ENCODE results near the gene KRTAP23-1. TPM values are rescaled to one million over a fixed set of nuclear protein-coding genes. Genes with fewer than 3 reads are reported as not detected.

Gene KRTAP23-1
- total and polyA plus RNA-seq, 2 of the 4 experiments (the other 2 are of a cell fraction) = not detected

GRCh38 chr21:30354308-30355005 lies 6.1 kb upstream of the KRTAP23-1 start:
- no peak overlapping the region for H2BK120ac ChIP-seq (ENCODE audit: low read depth, low read length)
- POLR2A ChIA-PET (ENCODE audit: unreplicated experiment) = no interaction called here
- H3K9me3 ChIP-seq (ENCODE audit: control insufficient read depth, insufficient read depth, low read length) = peaks cover 10% of the 10 kb centered on the region
- H3K27me3 ChIP-seq (ENCODE audit: control insufficient read depth, insufficient read depth, low read length) = no peaks in the 10 kb centered on the region
- CTCF ChIA-PET = interaction anchor here (0.7 kb wide), 1 partner anchor 16 kb away, joined by 5 read pairs; no protein-coding TSS in a partner anchor
- H3K79me1 ChIP-seq (ENCODE audit: low read depth in 1 of 2, low read length in 2 of 2) = no peaks in the 10 kb centered on the region
- no peak overlapping the region for H3K56ac ChIP-seq (ENCODE audit: extremely low read depth, insufficient read depth, low read length)
- no peak overlapping the region for H3K23ac ChIP-seq (ENCODE audit: low read depth, low read length)
- no peak overlapping the region for H3K9ac ChIP-seq (ENCODE audit: low read depth, low read length)
- no peak overlapping the region for H3K4me2 ChIP-seq (ENCODE audit: low read depth, low read length)
- no peak overlapping the region for H2AFZ ChIP-seq (replicated peaks; ENCODE audit: low read length, poor library complexity)
- H4K91ac ChIP-seq (ENCODE audit: insufficient read depth, low read depth, low read length) = no peak overlapping the region
- ATAC-seq (ENCODE audit: low read depth) = no peak
- BruUV-seq (replicated peaks) = no TSS peak
- no peak overlapping the region for H4K8ac ChIP-seq (ENCODE audit: low read depth in 2 of 2, low read length in 2 of 2)
- H2BK20ac ChIP-seq (ENCODE audit: low read depth, low read length) = no peak overlapping the region
- no peak overlapping the region for H2AK9ac ChIP-seq (replicated peaks; ENCODE audit: low read depth, low read length, poor library complexity)
- DNase-seq = no peak
- no peak overlapping the region for H3K4me3 ChIP-seq (ENCODE audit: insufficient read depth, low read depth, low read length)
- H4K20me1 ChIP-seq (ENCODE audit: insufficient read depth, low read length) = no peaks in the 10 kb centered on the region
- in situ Hi-C loops (cut with MboI; ENCODE audit: low sequenced_read_pairs) (no loop called here), dilution Hi-C loops (cut with HindIII; ENCODE audit: low sequenced_read_pairs, unreplicated experiment) (no loop called here), intact Hi-C loops (cut with micrococcal nuclease) (no loop called here)
- no peak overlapping the region for H3K4ac ChIP-seq (ENCODE audit: low read depth, low read length)
- WGBS, 2 experiments (ENCODE audit: extremely low coverage in 2 of 2, insufficient read length in 1 of 2) = no CpG with 5 or more reads among the region's 1 CpG
- TF ChIP-seq MXI1 (IDR thresholded peaks at IDR 0.05; ENCODE audit: borderline replicate concordance, low read depth, low read length) (no peak), MAFK (IDR thresholded peaks at IDR 0.05; ENCODE audit: low read depth, low read length) (no peak), NFE2L2 (IDR thresholded peaks at IDR 0.05; ENCODE audit: low read depth, low read length) (no peak), ELK1 (IDR thresholded peaks at IDR 0.05; ENCODE audit: borderline replicate concordance, low read depth, low read length) (no peak)
- no peak overlapping the region for H4K5ac ChIP-seq (ENCODE audit: low read depth, low read length)
- H3K18ac ChIP-seq (ENCODE audit: low read depth, low read length) = no peak overlapping the region
- H2BK5ac ChIP-seq (ENCODE audit: low read depth, low read length, poor library complexity, severe bottlenecking) = no peak overlapping the region
- no peak overlapping the region for H3K14ac ChIP-seq (replicated peaks; ENCODE audit: low read depth, low read length)
- no peak overlapping the region for H2BK15ac ChIP-seq (ENCODE audit: low read depth, low read length)
- H3K4me1 ChIP-seq (ENCODE audit: control insufficient read depth, insufficient read depth, low read length) = no peaks in the 10 kb centered on the region
- H3K36me3 ChIP-seq (ENCODE audit: control insufficient read depth, insufficient read depth, low read length) = no peaks in the 10 kb centered on the region
- no peaks in the 10 kb centered on the region for H3K9me1 ChIP-seq (ENCODE audit: insufficient read depth, low read length)
- no peak overlapping the region for H3K27ac ChIP-seq (ENCODE audit: insufficient read depth, low read length)
- no peak overlapping the region for H2AK5ac ChIP-seq (ENCODE audit: low read depth, low read length)
